Neural cell (in vitro differentiated cells): Measurements from ENCODE around the gene RAP1GDS1.

Source experiments
- CTCF ChIP-seq: fragments of 450-650 bp; IDR thresholded peaks from 2 replicates; pipeline ENCODE4 v1.5.1; 2014; ENCODE audit warnings: antibody characterized with exemption, mild to moderate bottlenecking, moderate library complexity; ENCODE audit not compliant: poor library complexity, severe bottlenecking
- EP300 ChIP-seq: fragments of 450-650 bp; conservative IDR thresholded peaks from 2 replicates; pipeline ENCODE4 v1.6.1; 2014; ENCODE audit warnings: antibody characterized with exemption, mild to moderate bottlenecking, moderate library complexity; ENCODE audit not compliant: poor library complexity, severe bottlenecking
- EZH2 ChIP-seq: fragments of 200-600, 300-800 bp; shearing (Covaris generic), sonication (generic); IDR thresholded peaks from 2 replicates; pipeline ENCODE4 v1.6.1; 2014; ENCODE audit warnings: antibody characterized with exemption, low read length, borderline replicate concordance, mild to moderate bottlenecking; ENCODE audit not compliant: insufficient read depth, poor library complexity, severe bottlenecking
- MXI1 ChIP-seq: fragments of 450-650 bp; conservative IDR thresholded peaks from 2 replicates; pipeline ENCODE4 v1.6.1; 2014; ENCODE audit warnings: antibody characterized with exemption, mild to moderate bottlenecking; ENCODE audit not compliant: poor library complexity, severe bottlenecking
- POLR2AphosphoS5 ChIP-seq: IDR thresholded peaks from 2 replicates; pipeline ENCODE4 v1.6.1; 2012
- RAD21 ChIP-seq: fragments of 450-650 bp; conservative IDR thresholded peaks from 2 replicates; pipeline ENCODE4 v1.6.1; 2014; ENCODE audit warnings: antibody characterized with exemption, mild to moderate bottlenecking, moderate library complexity
- SMC3 ChIP-seq: fragments of 450-650 bp; conservative IDR thresholded peaks from 2 replicates; pipeline ENCODE4 v1.6.1; 2014; ENCODE audit warnings: antibody characterized with exemption, mild to moderate bottlenecking, moderate library complexity; ENCODE audit not compliant: poor library complexity
- TAF1 ChIP-seq: IDR thresholded peaks from 2 replicates; pipeline ENCODE4 v1.6.1; 2012; ENCODE audit warnings: low read depth
- TF ChIP-seq, protein P1 (sequence below): IDR thresholded peaks from 2 replicates; pipeline ENCODE4 v1.6.1; 2012; ENCODE audit warnings: borderline replicate concordance

DNA sequence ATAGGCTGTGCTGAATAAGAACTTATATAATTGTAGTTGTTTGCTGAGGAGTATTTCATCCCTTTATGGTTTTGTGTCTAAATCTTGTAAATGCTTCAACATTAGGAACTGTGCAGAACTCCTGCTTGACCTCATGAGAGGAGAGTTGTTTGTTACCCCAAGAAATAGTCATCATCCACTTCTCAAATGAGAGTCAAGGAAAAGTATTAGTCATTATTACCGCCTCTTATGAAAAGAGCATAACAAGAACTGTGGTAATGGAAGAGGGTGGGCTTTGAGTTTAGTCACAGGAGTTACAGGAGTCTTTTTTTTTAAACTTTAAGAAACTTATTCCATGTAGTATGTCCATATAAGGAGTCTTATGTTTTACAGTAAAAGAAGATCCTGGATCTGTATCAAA, 132.9 kb downstream of the RAP1GDS1 start:
- TF ChIP-seq TAF1 (no peak), POLR2AphosphoS5 (no peak), RAD21 (no peak), SMC3 (no peak), CTCF (no peak), EP300 (no peak), EZH2 (no peak), MXI1 (no peak)
- TF ChIP-seq, protein P1, sequence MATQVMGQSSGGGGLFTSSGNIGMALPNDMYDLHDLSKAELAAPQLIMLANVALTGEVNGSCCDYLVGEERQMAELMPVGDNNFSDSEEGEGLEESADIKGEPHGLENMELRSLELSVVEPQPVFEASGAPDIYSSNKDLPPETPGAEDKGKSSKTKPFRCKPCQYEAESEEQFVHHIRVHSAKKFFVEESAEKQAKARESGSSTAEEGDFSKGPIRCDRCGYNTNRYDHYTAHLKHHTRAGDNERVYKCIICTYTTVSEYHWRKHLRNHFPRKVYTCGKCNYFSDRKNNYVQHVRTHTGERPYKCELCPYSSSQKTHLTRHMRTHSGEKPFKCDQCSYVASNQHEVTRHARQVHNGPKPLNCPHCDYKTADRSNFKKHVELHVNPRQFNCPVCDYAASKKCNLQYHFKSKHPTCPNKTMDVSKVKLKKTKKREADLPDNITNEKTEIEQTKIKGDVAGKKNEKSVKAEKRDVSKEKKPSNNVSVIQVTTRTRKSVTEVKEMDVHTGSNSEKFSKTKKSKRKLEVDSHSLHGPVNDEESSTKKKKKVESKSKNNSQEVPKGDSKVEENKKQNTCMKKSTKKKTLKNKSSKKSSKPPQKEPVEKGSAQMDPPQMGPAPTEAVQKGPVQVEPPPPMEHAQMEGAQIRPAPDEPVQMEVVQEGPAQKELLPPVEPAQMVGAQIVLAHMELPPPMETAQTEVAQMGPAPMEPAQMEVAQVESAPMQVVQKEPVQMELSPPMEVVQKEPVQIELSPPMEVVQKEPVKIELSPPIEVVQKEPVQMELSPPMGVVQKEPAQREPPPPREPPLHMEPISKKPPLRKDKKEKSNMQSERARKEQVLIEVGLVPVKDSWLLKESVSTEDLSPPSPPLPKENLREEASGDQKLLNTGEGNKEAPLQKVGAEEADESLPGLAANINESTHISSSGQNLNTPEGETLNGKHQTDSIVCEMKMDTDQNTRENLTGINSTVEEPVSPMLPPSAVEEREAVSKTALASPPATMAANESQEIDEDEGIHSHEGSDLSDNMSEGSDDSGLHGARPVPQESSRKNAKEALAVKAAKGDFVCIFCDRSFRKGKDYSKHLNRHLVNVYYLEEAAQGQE: no peak
